HepG2 (cell line): ENCODE data around the gene CEACAM8.
A peak's percentile ranks its signal among the peaks of the same experiment; 100 is the strongest.

Experiments
- KDM5A ChIP-seq: fragments of 200-600 bp; sonication (generic); IDR thresholded peaks from 2 replicates; pipeline ENCODE4 v1.7.0; 2018; ENCODE audit warnings: antibody characterized with exemption, mild to moderate bottlenecking, low read length, borderline replicate concordance
- POLR2A ChIP-seq, 2 experiments: IDR thresholded peaks; 2 replicates each; pipeline ENCODE4 v1.6.1; 2011; ENCODE audit warnings: low read depth in 2 of 2, low read length in 2 of 2, mild to moderate bottlenecking in 1 of 2, moderate library complexity in 1 of 2; ENCODE audit not compliant: insufficient read depth in 1 of 2
- TAF1 ChIP-seq: sonication (generic); formaldehyde crosslinking; IDR thresholded peaks from 2 replicates; pipeline ENCODE4 v1.4.0; 2020; ENCODE audit warnings: missing genetic modification reagents
- TGIF2 ChIP-seq: IDR thresholded peaks from 2 replicates; pipeline ENCODE4 v1.6.1; 2016; ENCODE audit warnings: control low read depth, missing compliant biosample characterization
- TF ChIP-seq, protein P1 (sequence below): conservative IDR thresholded peaks from 2 replicates; pipeline ENCODE4 v1.6.1; 2018; ENCODE audit warnings: missing genetic modification reagents
- TF ChIP-seq, protein P2 (sequence below): sonication (generic); formaldehyde crosslinking; IDR thresholded peaks from 2 replicates; pipeline ENCODE4 v1.5.0; 2020; ENCODE audit warnings: mild to moderate bottlenecking, missing genetic modification reagents, moderate library complexity
- TF ChIP-seq, protein P3 (sequence below): sonication (generic); formaldehyde crosslinking; conservative IDR thresholded peaks from 2 replicates; pipeline ENCODE4 v1.8.1; 2023; ENCODE audit warnings: missing genetic modification reagents

DNA sequence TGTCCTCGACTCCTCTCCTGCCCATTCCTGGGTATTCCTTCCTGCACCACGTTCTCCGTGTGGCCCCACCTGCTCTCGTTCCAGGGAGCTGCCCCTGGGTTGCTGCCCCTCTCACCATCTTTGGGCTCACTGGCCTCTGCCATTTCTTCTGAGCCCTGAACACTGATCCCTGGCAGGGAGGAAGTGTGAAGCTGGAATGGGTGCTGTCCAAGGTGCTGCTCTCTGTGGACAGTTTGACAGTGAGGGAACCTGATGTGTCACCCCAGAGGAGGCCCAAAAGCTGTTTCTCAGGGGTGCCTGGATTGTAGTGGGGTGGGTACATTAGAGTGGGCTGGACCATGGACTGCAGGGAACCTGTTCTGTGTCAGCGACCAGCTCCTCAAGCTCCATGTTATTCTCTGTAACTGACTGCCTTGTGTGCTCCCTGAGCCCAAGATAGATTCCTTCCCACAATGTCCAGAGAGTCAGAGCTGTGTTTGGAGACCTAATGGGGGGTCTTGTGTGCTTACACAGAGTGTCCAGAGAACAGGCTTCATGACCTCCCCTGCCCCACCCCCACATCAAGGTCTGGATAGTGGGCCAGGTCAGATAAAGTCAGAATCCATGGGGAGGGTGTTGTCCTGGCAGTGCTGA, 7.2 kb upstream of the CEACAM8 start:
- TF ChIP-seq, protein P1, sequence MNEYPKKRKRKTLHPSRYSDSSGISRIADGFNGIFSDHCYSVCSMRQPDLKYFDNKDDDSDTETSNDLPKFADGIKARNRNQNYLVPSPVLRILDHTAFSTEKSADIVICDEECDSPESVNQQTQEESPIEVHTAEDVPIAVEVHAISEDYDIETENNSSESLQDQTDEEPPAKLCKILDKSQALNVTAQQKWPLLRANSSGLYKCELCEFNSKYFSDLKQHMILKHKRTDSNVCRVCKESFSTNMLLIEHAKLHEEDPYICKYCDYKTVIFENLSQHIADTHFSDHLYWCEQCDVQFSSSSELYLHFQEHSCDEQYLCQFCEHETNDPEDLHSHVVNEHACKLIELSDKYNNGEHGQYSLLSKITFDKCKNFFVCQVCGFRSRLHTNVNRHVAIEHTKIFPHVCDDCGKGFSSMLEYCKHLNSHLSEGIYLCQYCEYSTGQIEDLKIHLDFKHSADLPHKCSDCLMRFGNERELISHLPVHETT (CRISPR knock-in tag) = no peak
- TF ChIP-seq TGIF2 (CRISPR knock-in tag) (peak; percentile 82; the same call in 1 of the 2 replicates), POLR2A (IDR thresholded peaks at IDR 0.05; ENCODE audit: insufficient read depth in 1 of 2, low read depth in 2 of 2, low read length in 2 of 2) (no peak), KDM5A (no peak), TAF1 (CRISPR knock-in tag) (no peak)
- TF ChIP-seq, protein P2, sequence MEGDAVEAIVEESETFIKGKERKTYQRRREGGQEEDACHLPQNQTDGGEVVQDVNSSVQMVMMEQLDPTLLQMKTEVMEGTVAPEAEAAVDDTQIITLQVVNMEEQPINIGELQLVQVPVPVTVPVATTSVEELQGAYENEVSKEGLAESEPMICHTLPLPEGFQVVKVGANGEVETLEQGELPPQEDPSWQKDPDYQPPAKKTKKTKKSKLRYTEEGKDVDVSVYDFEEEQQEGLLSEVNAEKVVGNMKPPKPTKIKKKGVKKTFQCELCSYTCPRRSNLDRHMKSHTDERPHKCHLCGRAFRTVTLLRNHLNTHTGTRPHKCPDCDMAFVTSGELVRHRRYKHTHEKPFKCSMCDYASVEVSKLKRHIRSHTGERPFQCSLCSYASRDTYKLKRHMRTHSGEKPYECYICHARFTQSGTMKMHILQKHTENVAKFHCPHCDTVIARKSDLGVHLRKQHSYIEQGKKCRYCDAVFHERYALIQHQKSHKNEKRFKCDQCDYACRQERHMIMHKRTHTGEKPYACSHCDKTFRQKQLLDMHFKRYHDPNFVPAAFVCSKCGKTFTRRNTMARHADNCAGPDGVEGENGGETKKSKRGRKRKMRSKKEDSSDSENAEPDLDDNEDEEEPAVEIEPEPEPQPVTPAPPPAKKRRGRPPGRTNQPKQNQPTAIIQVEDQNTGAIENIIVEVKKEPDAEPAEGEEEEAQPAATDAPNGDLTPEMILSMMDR (CRISPR knock-in tag) = no peak
- TF ChIP-seq, protein P3, sequence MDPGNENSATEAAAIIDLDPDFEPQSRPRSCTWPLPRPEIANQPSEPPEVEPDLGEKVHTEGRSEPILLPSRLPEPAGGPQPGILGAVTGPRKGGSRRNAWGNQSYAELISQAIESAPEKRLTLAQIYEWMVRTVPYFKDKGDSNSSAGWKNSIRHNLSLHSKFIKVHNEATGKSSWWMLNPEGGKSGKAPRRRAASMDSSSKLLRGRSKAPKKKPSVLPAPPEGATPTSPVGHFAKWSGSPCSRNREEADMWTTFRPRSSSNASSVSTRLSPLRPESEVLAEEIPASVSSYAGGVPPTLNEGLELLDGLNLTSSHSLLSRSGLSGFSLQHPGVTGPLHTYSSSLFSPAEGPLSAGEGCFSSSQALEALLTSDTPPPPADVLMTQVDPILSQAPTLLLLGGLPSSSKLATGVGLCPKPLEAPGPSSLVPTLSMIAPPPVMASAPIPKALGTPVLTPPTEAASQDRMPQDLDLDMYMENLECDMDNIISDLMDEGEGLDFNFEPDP (CRISPR knock-in tag) = no peak
